ENCODE results near the gene RAD9A.

Gene RAD9A

DNA sequence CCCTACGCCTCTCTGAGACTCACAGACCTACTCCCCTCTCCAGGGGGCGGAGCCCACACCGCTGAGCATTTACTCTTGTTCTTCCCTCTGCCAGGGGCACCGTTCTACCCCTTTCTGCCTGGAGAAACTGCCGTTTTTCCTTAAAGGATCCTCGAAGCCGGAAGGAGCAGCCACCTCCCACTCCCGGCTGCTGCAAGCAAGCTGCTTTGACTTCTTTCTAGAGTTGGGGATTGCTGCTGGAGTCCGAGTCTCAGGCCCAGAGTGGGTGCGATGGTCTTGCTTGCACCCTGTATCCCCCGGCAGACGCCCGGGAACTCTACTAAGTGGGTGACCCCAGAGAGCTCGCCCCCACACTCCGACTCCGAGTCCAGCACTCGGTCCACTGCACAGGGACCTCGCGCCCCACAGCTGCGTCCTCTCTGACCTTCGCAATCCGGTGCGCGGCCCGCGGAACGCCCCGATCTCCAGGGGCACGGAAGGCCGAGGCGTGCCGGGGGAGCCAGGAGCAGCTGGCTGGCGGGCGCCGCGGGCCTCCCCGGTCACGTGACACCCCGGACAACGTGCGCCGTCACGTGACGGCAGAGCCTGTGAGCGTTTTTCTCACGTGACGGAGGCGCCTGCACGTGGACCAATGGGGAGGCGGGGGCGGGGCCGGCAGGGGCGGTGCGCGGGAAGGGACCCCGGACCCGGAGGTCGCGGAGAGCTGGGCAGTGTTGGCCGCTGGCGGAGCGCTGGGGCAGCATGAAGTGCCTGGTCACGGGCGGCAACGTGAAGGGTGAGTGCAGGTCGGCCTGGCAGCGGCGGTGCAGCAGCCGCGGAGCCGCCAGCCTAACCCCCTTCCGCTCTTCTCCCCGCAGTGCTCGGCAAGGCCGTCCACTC is at the start of gene RAD9A:
RAD9A (plus strand) TSS at position 683 of the 879 bp plus-strand sequence; CDS start at position 742, 59 bp downstream.
- DNase-seq, result peak; percentile 97

GRCh38 chr11:67344264-67344663 is 47.5 kb upstream of the RAD9A start:
- DNase-seq, result peak; percentile 25

DNA sequence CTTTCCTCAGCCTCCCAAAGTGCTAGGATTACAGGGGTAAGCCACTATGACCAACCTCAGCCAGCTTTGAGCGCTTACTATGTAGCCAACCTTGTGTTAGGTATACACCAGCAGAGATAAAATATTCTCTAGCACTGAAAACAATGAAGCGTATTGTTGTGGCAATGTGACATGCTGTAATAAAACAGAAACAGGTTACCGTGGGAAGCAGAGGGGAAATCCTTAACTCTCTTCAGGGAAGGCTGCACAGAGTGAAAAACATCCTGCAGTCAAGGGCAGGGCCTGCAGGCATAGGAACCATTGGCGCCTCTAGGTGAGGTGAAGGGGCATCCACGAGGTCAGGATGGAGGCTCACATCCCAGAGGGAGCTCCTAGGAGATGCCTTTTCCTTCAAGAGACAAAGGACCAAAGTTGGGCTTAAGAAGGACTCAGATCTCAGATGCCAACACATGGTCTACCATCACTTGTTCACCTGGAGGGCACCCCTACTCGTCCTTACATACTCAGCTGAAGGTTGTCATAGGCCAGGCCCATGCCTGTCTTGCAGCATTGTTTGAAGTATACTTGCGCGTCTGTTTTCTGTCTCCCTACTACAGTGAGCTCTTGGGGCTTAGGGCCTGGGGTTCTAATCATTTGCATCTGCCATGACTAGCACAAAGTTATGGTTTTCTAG is 46.4 kb upstream of the RAD9A start:
- no peak for DNase-seq

- no peak for DNase-seq
Measured at GRCh38 chr11:67345920-67346819, 45.6 kb upstream of the RAD9A start.

DNA sequence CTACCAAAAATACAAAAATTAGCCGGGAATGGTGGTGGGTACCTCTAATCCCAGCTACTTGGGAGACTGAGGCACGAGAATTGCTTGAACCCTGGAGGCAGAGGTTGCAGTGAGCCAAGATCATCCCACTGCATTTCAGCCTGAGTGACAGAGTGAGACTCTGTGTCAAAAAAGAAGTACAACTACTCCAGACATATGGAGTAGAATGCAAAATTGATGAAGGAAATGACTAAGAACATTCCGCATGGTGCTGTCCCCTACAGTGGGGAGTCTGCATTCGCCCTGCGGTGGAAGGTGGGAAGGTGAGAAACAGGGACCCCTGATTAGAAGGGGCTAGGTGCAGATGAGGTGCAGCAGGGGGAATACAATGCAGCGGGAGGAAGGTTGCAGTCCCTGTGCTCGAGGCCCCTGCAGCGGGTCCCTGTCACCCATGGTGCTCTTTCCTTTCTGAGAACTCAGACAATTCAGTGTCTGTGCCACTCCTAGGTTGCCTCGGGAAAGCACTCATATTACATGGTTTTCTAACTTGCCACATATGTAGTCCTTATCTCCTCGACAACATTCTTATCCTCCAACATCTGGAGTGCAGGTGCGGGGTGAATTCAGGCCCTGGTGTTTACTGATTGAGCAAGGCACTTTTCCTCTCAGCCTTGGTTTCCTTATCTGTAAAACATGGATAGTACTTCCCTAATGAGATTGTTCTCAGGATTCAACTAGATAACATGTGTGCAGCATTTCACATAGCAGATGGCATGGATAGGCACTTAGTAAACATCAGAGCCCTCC is 43.6 kb upstream of the RAD9A start:
- no peak for DNase-seq

DNA sequence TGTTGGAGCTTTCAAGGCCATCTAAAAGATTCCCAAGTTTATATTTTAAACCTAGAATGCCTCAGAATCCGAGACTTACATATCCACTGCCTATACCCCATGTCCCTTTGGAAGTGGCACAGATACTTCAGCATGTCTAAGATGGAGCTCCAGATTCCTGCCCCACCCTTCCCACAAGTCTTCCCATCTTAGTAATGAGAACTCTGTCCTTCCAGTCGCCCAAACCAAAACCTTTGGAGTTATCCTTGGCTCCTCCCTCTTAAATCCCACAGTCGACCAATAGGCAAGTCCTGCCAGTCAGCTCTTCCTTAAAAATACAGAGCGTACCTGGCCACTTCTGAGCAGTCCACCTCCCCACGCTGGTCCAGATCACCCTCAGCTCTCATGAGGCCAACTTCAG is 42.8 kb upstream of the RAD9A start:
- no peak for DNase-seq

DNA sequence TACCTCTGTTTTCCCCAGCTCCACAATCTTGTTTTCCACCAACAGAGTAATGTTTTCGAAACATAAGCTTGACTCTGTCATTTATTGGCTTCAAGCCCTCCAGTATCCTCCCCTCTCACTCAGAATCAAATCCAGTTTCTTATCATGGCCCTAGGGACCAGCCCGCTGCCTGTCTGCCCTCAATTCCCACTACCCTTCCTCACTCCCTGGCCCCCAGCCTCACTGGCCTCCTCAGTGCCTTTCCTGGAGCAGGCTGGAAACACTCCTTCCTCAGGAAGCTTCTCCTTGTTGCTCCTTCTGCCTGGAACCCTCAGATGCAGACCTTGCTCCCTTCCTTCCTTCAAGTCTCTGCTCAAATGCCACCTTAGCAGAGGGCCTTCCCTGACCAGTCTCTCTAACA is 42.3 kb upstream of the RAD9A start:
- DNase-seq, result no peak

- peak; percentile 54 for DNase-seq
Measured at GRCh38 chr11:67349928-67350465, 41.8 kb upstream of the RAD9A start.

DNA sequence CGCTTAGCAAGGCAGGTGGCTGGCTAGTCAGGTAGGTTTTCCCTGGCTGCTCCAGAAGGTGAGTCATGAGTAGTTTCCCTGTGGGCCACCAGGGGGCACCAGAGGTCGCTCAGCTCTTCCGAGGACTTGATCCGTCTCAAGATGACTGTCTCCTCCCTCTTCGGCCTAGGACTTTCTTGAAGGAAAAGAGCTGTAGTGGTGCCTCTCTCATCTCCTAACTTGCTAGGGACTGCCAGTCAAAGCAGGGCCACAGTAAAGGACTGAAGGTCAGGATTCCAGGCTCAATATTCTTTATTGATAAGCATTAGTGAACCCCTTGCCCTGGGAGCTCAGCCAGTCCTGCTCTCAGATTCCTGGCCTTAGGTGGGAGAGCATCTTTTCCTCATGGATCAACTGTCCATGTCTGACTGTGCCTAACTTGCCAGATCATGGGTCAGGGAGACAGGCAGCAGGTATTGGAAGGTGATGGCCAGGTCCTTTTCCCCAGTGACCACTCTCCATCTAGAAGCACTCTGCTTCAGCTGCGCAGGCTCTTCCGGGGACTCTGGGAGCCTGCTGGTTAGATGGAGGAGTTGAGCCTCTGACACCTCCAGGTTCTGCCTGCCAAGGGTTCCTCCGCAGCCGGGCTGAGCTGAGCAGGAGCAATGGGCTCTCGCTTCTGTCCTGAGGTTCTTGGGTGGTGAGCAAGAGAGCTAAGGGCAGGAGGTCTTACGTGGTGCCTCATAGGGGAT is 40.3 kb upstream of the RAD9A start:
- peak; percentile 72 for DNase-seq

- peak; percentile 77 for DNase-seq
Measured at GRCh38 chr11:67352546-67353316, 39.1 kb upstream of the RAD9A start.

DNA sequence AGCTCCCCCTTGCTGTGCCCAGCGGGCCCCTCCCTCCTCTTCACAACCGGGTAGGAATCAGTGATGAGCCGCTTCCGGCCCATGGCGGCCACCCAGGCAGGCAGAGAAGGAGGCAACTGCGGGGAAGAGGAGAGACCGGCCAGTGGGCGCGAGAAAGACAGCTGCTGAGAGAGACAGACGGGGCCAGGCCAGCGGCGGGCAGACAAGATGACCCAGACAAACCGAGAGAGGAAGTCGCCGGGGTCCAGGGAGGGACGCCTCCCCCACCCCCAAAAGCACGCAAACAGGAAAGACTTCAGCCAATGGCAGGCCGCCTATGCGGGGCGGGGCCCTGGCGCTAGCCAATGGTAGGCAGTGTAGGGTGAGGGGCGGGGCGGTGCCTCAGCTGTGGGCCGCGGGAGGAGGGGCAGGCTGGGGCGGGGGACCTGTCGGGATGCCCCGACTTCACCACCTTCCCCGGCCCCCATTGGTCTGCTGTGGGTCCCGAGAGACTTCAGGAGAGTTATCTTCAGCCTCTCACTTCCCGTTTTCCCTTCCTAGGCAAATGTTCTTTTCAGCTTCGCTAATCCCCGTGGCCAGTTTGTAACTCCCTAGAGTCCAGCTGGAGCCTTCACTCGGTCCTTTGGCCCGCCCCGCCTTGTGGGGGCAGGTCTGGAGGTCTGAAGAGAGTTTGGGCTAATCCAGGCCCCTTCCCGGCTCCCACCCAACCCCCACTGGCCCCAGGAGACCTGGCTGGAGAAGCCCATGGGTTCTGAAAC is 38.3 kb upstream of the RAD9A start, which contains the start of gene POLD4:
POLD4 (minus strand) TSS at position 230 of the 758 bp plus-strand sequence; CDS start at position 83, 147 bp downstream.
- peak; percentile 95 for DNase-seq

- DNase-seq, result no peak
Measured at GRCh38 chr11:67354075-67355022, 37.4 kb upstream of the RAD9A start.

- no peak for DNase-seq
Measured at GRCh38 chr11:67355023-67355793, 36.6 kb upstream of the RAD9A start.

- DNase-seq, result no peak
Measured at GRCh38 chr11:67355794-67356386, 35.9 kb upstream of the RAD9A start.

- no peak for DNase-seq
Measured at GRCh38 chr11:67356387-67356863, 35.4 kb upstream of the RAD9A start.

DNA sequence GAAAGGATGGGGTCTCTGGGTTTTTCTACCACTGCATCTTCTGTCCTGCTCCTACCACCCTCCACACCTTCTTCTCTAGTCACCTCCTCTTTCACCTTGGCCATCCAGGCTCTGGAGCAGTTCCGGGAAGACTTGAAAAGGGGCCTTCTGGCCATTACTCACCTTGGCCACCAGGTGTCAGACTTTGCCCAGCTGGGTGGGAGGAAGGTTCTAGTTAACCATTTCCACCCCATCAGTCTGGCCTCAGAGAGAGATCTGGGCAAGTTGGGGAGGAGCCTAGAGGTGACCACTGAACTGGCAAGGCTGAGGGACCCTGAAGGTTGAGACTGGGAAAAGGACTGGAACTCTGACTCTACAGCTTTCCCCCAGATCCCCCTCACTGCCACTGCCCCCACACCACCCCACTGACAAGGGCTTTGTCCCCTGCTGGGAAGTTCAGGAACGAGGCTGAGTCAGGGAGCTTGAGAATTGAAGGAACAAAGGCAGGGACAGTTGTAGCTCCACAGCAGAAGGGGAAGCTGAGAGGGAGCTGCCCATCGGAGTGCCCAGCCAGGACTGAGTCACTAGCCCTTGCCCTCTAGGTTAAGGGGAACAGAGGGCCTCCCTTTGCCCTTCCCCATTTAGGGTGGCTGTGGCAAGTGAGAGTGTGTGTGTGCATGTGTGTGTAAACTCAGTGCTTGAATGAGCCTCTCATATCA is 34.8 kb upstream of the RAD9A start:
- peak; percentile 75 for DNase-seq
